DND-41 (cell line): ENCODE results near the gene TUBA4A.

ENCODE experiments used
- CTCF ChIP-seq: IDR thresholded peaks from 2 replicates; pipeline ENCODE4 v1.5.1; 2012; ENCODE audit warnings: borderline replicate concordance, low read length, moderate library complexity, mild to moderate bottlenecking; ENCODE audit not compliant: poor library complexity, severe bottlenecking; ENCODE audit errors: extremely low read depth
- EZH2 ChIP-seq: IDR thresholded peaks from 3 replicates; pipeline ENCODE4 v1.6.1; 2012; ENCODE audit warnings: borderline replicate concordance, low read depth, mild to moderate bottlenecking, moderate library complexity, low read length, inconsistent platforms; ENCODE audit not compliant: severe bottlenecking

- TF ChIP-seq CTCF = no peak
- no peak for TF ChIP-seq EZH2
Measured at GRCh38 chr2:219245899-219246230, 7.9 kb downstream of the TUBA4A start.
